Keratinocyte (primary cell): Measurements from ENCODE around the gene SYNPR. TPM values are rescaled to one million over a fixed set of nuclear protein-coding genes. Genes with fewer than 3 reads are reported as not detected.
A peak's percentile ranks its signal among the peaks of the same experiment; 100 is the strongest.

Experiments
- DNase-seq: peaks from one replicate; pipeline ENCODE4 v3.0.0-alpha.2; 2011; ENCODE audit warnings: low read depth, missing footprints, low spot score
- FAIRE-seq: peaks from 2 replicates; lab custom pipeline; 2011; peaks lifted over from hg19 to GRCh38; lab: Jason Lieb, UNC
- H2AFZ ChIP-seq: 2 replicates; pipeline ENCODE4 v1.6.0; 2012; ENCODE audit warnings: low read length, control low read depth, inconsistent platforms; ENCODE audit not compliant: control insufficient read depth
- H3K27ac ChIP-seq: 2 replicates; pipeline ENCODE4 v1.5.1; 2011; ENCODE audit warnings: low read length; ENCODE audit not compliant: control insufficient read depth, insufficient read depth
- H3K27me3 ChIP-seq: 3 replicates; pipeline ENCODE4 v1.6.0; 2011; ENCODE audit warnings: low read length; ENCODE audit not compliant: control insufficient read depth, insufficient read depth; ENCODE audit errors: extremely low read depth
- H3K36me3 ChIP-seq, 2 experiments: 2 replicates in 1 of 2; 3 replicates in 1 of 2; pipeline ENCODE4 v1.5.1; 2011; ENCODE audit warnings: low read length in 2 of 2, mild to moderate bottlenecking in 1 of 2; ENCODE audit not compliant: control insufficient read depth in 2 of 2, insufficient read depth in 2 of 2; ENCODE audit errors: extremely low read depth in 1 of 2
- H3K4me1 ChIP-seq: 3 replicates; pipeline ENCODE4 v1.5.1; 2011; ENCODE audit warnings: low read length; ENCODE audit not compliant: control insufficient read depth, insufficient read depth; ENCODE audit errors: extremely low read depth
- H3K4me2 ChIP-seq: 3 replicates; pipeline ENCODE4 v1.6.0; 2011; ENCODE audit warnings: low read depth, low read length; ENCODE audit not compliant: control insufficient read depth, insufficient read depth; ENCODE audit errors: extremely low read depth
- H3K4me3 ChIP-seq, 3 experiments: fragments of 200-600 bp in 1 of 3; sonication (generic) in 1 of 3; 2 replicates in 2 of 3; 3 replicates in 1 of 3; pipeline ENCODE4 v1.5.1; 2011 to 2016; ENCODE audit warnings: low read length in 3 of 3, mild to moderate bottlenecking in 3 of 3, control low read depth in 2 of 3, inconsistent platforms in 1 of 3, low read depth in 1 of 3, mixed read lengths in 1 of 3, mixed run types in 1 of 3, moderate library complexity in 1 of 3; ENCODE audit not compliant: control insufficient read depth in 2 of 3, insufficient read depth in 2 of 3; ENCODE audit errors: extremely low read depth in 1 of 3
- H3K79me2 ChIP-seq: 2 replicates; pipeline ENCODE4 v1.6.0; 2012; ENCODE audit warnings: low read length; ENCODE audit not compliant: control insufficient read depth, insufficient read depth
- H3K9ac ChIP-seq: 3 replicates; pipeline ENCODE4 v1.6.0; 2011; ENCODE audit warnings: low read length; ENCODE audit not compliant: control insufficient read depth, insufficient read depth; ENCODE audit errors: extremely low read depth
- H3K9me1 ChIP-seq: 3 replicates; pipeline ENCODE4 v1.6.0; 2011; ENCODE audit warnings: low read length; ENCODE audit not compliant: control insufficient read depth, insufficient read depth; ENCODE audit errors: extremely low read depth
- H3K9me3 ChIP-seq: 2 replicates; pipeline ENCODE4 v1.5.1; 2012; ENCODE audit warnings: low read depth, low read length; ENCODE audit not compliant: control insufficient read depth
- H4K20me1 ChIP-seq: 3 replicates; pipeline ENCODE4 v1.6.0; 2011; ENCODE audit warnings: low read length; ENCODE audit not compliant: control insufficient read depth, insufficient read depth; ENCODE audit errors: extremely low read depth
- CTCF ChIP-seq, 3 experiments: IDR thresholded peaks in 1 of 3; conservative IDR thresholded peaks in 1 of 3; optimal IDR thresholded peaks in 1 of 3; 2 replicates in 2 of 3; 3 replicates in 1 of 3; pipeline versions ENCODE3 to v1.5.1; 2011; ENCODE audit warnings: low read length in 3 of 3, mild to moderate bottlenecking in 3 of 3, moderate library complexity in 2 of 3, control low read depth in 1 of 3, inconsistent platforms in 1 of 3; ENCODE audit not compliant: insufficient read depth in 2 of 3; ENCODE audit errors: extremely low read depth in 1 of 3
- EZH2 ChIP-seq: IDR thresholded peaks from one replicate; pipeline ENCODE4 v1.6.1; 2012; ENCODE audit warnings: inconsistent platforms, mild to moderate bottlenecking, low read length, moderate library complexity
- dilution Hi-C: fragments of 300-500 bp; cut with MboI; formaldehyde crosslinking; loops from one replicate; pipeline ENCODE4 v1.7.0; 2020; ENCODE audit warnings: low sequenced_read_pairs; ENCODE audit not compliant: extremely low pct_ligation_motif_present
- polyA plus RNA-seq, 5 experiments: library from polyadenylated mRNA; depleted of rRNA in 3 of 5; stranded (reverse) in 3 of 5; stranded (forward) in 1 of 5; unstranded in 1 of 5; fragments of >200 nt; gene quantifications; 1 replicate in 1 of 5; 2 replicates in 3 of 5; 3 replicates in 1 of 5; pipeline versions ENCODE4 v1.2.1 to v1.2.3, GENCODE V29; 2011 to 2012; ENCODE audit warnings: missing spikeins in 2 of 5, low read depth in 1 of 5, low replicate concordance in 1 of 5
- small RNA-seq, 3 experiments: library from RNA; depleted of rRNA; stranded (forward); fragments of <200 nt; gene quantifications; one replicate each; pipeline ENCODE3, GENCODE V24; 2012; ENCODE audit warnings: low read depth in 3 of 3, low replicate concordance in 1 of 3; ENCODE audit not compliant: insufficient read length in 3 of 3

The SYNPR gene
- polyA plus RNA-seq, 1 donor (not counting 4 experiments of a cell fraction or from before 2014, with no cell fraction given): not detected

GRCh38 chr3:63662011-63662410 lies 383.9 kb downstream of the SYNPR start:
- H3K27me3 ChIP-seq: no peaks in the 10 kb centered on the region
- FAIRE-seq (no peak), DNase-seq (no peak)
- no peaks in the 10 kb centered on the region for H4K20me1 ChIP-seq
- H3K79me2 ChIP-seq: no peaks in the 10 kb centered on the region
- H3K36me3 ChIP-seq: no peaks in the 10 kb centered on the region
- TF ChIP-seq EZH2 (no peak), CTCF (optimal IDR thresholded peaks at IDR 0.05 in 1 of 3, IDR thresholded peaks at IDR 0.05 in 1 of 3, conservative IDR thresholded peaks at IDR 0.05 in 1 of 3; ENCODE audit: extremely low read depth in 1 of 3, insufficient read depth in 2 of 3, low read length in 3 of 3) (no peak)
- H3K27ac ChIP-seq: no peak overlapping the region
- no peak overlapping the region for H3K4me2 ChIP-seq
- dilution Hi-C loops: no loop called here
- no peaks in the 10 kb centered on the region for H3K9me1 ChIP-seq
- no peaks in the 10 kb centered on the region for H3K4me1 ChIP-seq
- no peak overlapping the region for H3K4me3 ChIP-seq
- no peaks in the 10 kb centered on the region for H3K9me3 ChIP-seq
- no peak overlapping the region for H2AFZ ChIP-seq
- H3K9ac ChIP-seq: no peak overlapping the region

GRCh38 chr3:63662500-63662899 lies 384.4 kb downstream of the SYNPR start:
- Histone ChIP-seq H3K4me1 (no peaks in the 10 kb centered on the region), H3K79me2 (no peaks in the 10 kb centered on the region), H3K4me3 (no peak overlapping the region), H4K20me1 (no peaks in the 10 kb centered on the region), H3K9ac (no peak overlapping the region), H2AFZ (no peak overlapping the region), H3K4me2 (no peak overlapping the region), H3K9me3 (no peaks in the 10 kb centered on the region), H3K36me3 (no peaks in the 10 kb centered on the region), H3K27me3 (no peaks in the 10 kb centered on the region), H3K9me1 (no peaks in the 10 kb centered on the region), H3K27ac (no peak overlapping the region)
- DNase-seq (no peak), FAIRE-seq (no peak)
- peak; percentile 13 to 58 (median 17) for TF ChIP-seq CTCF (optimal IDR thresholded peaks at IDR 0.05 in 1 of 3, IDR thresholded peaks at IDR 0.05 in 1 of 3, conservative IDR thresholded peaks at IDR 0.05 in 1 of 3; ENCODE audit: extremely low read depth in 1 of 3, insufficient read depth in 2 of 3, low read length in 3 of 3)
- TF ChIP-seq EZH2: no peak
- dilution Hi-C loops: no loop called here

Small RNA genes within 50 kb of the gene (small RNA-seq; reads per million reads assigned to genes)
- 0 to 0.67 (median 0.25) reads per million in 3 experiments for gene RNA5SP134
